Lung microvascular endothelial cell (primary cell): ENCODE results near the gene IFNA21. TPM values are rescaled to one million over a fixed set of nuclear protein-coding genes. Genes with fewer than 3 reads are reported as not detected.
A peak's percentile ranks its signal among the peaks of the same experiment; 100 is the strongest.
"Not testable (repeated sequence)": the region's sequence is repeated elsewhere in the genome, so short reads cannot be mapped to it uniquely, and the experiment has no call there.

Experiments
- DNase-seq, 2 donors: peaks; one replicate each; pipeline versions ENCODE4 v3.0.0 to v3.0.0-alpha.2; 2010; ENCODE audit warnings: low read depth in 2 of 2
- total RNA-seq: library from RNA; depleted of rRNA; stranded (reverse); fragments of >200 nt; gene quantifications from 2 replicates; pipeline ENCODE4 v1.2.1, GENCODE V29; 2014

IFNA21 gene
- not detected in 2 replicates for total RNA-seq

- DNase-seq, result not testable (repeated sequence)
Observed at GRCh38 chr9:21166560-21166959, at the start of gene IFNA21. Gene IFNA21 (minus strand): TSS chr9:21166660. CDS start chr9:21166612, 48 bp downstream.

GRCh38 chr9:21213411-21214326, 47.2 kb upstream of the IFNA21 start:
- DNase-seq, result peak in 1 of 2 donors; percentile 8

DNA sequence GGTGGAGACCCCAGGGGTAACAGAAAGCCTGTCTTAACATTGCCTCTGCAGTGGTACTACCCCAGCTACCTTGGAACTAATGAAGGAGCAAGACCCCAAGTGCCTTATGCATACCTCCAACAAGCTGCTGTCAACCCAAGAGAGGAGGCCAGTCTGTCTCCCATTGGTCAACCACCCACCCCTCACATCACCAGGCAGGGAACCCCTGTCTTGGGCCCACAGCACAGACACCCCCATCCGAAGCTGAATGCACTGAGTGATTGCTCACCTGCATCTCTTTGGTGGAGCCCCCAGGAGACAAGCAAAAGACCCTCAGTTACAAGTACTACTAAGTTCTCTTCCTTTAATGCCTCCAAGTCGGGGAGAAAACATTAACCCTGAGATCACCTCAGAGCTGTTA, 45.7 kb upstream of the IFNA21 start:
- not testable (repeated sequence) for DNase-seq

DNA sequence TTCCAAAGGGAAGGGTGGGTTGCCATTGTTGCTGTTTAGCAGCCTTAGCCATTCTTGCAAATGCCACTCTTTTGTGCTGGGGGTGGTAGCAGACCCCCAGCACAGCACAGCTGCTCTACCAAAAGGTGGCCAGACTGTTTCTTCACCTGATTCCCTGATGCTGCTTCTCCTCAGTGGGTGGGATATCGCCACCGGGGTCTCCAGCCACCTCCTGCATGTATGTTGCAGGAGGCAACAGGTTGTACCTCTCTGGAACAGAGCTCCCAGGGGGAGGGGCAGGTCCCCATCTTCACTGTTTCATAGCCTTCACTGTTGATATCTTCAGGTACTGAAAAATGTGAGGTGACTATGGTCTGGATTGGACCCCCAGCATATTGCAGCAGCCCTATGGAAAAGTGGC, 44.3 kb upstream of the IFNA21 start:
- DNase-seq, result not testable (repeated sequence)

GRCh38 chr9:21210311-21210710, 43.9 kb upstream of the IFNA21 start:
- no peak for DNase-seq

DNA sequence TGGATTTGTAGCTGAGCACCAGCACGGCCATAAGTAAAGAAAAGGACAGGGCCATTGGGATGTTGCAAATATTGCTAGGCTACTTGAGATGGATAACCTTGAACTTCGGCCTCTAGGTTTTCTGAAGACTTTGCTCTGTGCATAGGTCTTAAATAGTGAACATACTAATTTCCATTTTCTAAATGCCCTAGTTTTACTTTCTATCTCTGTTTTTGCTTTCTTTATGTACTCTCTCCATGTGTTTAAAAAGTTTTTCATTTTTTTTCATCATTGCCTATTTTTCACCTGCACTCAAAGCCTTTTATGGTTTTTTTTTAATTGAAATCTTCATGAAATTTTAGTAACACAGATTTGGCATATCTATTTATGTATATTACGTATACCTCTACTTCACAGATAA, 40.6 kb upstream of the IFNA21 start, which contains the start of gene IFNA10:
Gene IFNA10, minus strand, starts transcription at position 101 of the 400 bp plus-strand sequence. Its CDS starts 46 bp downstream, at position 55.
- DNase-seq, result not testable (repeated sequence)

- DNase-seq, result no peak
Observed at GRCh38 chr9:21205204-21205603, 38.7 kb upstream of the IFNA21 start.

DNA sequence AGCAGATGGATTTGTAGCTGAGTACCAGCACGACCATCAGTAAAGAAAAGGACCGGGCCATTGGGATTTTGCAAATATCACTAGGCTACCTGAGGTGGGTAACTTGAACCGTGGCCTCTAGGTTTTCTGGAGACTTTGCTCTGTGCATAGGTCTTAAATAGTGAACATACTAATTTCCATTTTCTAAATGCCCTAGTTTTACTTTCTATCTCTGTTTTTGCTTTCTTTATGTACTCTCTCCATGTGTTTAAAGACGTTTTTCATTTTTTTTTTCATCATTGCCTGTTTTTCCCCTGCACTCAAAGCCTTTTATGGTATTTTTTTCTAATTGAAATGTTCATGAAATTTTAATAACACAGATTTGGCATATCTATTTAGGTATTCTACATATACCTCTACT, 35.6 kb upstream of the IFNA21 start, which contains the start of gene IFNA7:
Gene IFNA7, minus strand, starts transcription at position 101 of the 400 bp plus-strand sequence. Its CDS starts 40 bp downstream, at position 61.
- DNase-seq, result not testable (repeated sequence)

- peak; percentile 9 to 15 for DNase-seq
Observed at GRCh38 chr9:21194867-21195776, 28.7 kb upstream of the IFNA21 start.

- not testable (repeated sequence) for DNase-seq
Observed at GRCh38 chr9:21187487-21187886, 21.0 kb upstream of the IFNA21 start, which contains the start of gene IFNA4. Gene IFNA4 (minus strand): TSS chr9:21187587. CDS start chr9:21187531, 56 bp downstream.

- DNase-seq, result peak; percentile 1 to 9
Observed at GRCh38 chr9:21182810-21183736, 16.6 kb upstream of the IFNA21 start.

DNA sequence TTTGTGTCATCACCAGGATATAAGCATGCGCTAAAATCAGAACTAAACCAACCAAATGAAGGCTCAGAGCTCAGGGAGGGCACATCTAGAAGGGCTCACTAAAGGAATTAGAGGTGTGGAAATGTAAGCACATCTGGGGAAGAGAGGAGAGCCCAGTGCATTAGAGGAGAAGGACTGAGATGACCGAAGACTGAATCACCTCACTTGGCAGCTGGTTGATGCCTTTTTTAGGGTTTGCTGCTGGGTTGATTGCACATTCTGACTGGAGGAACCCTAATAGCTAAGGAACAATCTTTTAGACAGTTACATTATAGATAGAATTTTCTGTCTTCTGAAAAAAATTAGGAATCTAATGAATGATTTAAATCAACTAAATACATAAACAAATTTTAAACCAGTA, 8.2 kb upstream of the IFNA21 start:
- no peak for DNase-seq

DNA sequence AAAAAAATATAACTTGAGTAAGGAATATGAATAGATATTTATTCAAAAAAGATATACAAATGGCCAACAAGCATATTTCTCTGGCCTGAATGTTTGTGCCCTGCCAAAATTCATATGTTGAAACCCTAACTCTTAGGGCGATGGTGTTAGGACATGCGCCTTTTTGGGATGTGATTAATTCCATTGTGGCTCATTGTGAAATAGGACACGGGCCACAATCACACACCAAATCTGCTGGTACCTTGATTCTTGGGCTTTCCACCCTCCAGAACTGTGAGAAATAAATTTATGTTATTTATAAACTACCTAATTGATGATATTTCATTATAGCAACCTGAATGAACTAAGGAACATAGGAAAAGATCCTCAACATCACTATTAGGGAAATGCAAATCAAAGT, 5.7 kb upstream of the IFNA21 start:
- no peak for DNase-seq

DNA sequence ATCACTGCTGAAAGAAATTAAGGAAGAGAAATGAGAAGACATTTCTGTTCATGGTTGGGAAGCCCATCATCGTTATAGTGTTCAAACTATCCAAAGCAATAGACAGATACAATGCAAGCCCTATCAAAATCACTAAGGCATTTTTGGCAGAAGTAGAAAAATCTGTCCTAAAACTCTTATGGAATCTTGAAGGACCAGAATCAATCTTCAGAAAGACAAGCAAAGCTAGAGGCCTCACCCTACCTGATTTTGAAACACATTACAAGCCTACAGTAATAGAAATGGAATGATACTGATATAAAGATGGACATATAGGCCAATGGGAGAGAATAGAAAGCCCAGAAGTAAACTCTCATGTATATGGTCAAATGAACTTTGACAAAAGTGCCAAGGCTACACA, 4.9 kb upstream of the IFNA21 start:
- no peak for DNase-seq

- DNase-seq, result no peak
Observed at GRCh38 chr9:21165516-21165915, 944 bp downstream of the IFNA21 start.

DNA sequence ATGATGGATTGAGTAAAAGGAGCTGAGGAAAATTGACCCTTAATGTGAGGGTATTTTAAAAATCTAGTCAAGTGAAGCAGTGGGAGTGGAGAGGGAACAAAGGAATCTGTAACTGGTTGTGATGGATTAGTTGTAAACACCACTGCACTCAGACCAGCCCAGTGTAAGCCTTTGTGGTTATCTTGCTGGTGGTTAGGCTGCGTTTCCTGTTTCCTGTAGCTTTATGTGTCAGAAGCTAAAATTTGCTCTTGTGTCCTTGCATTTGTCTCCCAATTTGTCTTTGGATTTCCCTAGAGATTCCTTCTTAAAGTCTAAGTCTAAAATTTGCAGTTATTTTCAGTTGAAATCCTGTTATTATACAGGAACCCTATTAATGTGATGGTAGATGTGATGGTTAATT, 6.3 kb downstream of the IFNA21 start:
- DNase-seq, result peak in 1 of 2 donors; percentile 67

GRCh38 chr9:21155501-21155900, 11.0 kb downstream of the IFNA21 start:
- peak in 1 of 2 donors; percentile 16 for DNase-seq

- peak; percentile 27 to 57 for DNase-seq
Observed at GRCh38 chr9:21154018-21154608, 12.3 kb downstream of the IFNA21 start.

DNA sequence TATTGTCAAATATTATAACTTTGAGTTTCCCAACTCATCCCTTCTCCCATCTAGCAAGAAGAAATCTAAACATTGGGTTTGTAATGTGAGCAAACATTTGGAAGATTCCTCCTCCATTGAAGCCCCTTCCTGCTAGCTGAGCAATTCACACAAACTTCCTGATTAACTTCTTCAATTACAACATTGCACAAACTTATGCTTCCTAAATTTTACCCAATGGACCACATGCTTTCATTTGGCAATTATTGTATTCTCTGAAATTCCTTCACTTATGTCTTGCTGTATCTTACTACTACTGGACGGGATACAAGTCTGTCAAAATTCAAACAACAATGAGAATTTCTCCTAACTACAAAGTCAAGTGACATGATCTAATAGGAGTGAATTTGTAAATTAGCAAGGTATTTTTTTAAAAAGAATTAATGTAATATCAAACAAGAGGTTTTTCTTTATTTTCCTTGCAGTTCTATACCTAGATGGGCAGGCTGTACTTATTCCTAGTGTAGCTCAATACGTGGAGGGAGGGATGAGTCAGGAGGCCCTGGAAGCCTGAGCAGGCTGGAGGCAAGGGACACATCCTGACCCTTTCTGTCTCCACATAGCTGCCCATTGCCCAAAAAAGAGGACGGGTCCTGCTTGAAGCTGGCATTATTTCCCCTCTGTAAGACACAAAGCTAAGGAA, 13.0 kb downstream of the IFNA21 start:
- peak; percentile 11 to 22 for DNase-seq

DNA sequence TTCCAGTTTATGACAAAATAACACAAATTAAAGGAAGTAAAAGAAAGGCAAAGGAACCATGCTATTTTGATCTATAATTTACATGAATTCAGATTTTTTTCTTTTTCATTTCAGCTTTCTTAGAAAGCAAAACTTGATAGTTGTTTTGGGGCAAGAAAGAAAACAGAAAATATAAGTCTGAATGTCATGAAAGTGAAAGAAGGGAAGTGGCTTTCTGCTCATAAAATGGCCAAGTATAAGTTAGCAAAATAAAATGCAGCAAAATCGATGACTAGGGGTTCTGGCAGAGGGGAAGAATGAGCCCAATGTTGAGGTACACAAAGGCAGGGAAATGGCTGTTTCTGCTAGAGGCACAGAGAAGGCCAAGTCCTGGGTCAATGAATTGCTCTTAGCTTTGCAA, 21.9 kb downstream of the IFNA21 start:
- no peak for DNase-seq
